ENCODE measurements around the gene ACAP3. TPM values are rescaled to one million over a fixed set of nuclear protein-coding genes. Genes with fewer than 3 reads are reported as not detected.

The ACAP3 gene
- total and polyA plus RNA-seq, 5 donors from 2014 or later, result 2.7 to 75.5 (median 4.3) TPM

DNA sequence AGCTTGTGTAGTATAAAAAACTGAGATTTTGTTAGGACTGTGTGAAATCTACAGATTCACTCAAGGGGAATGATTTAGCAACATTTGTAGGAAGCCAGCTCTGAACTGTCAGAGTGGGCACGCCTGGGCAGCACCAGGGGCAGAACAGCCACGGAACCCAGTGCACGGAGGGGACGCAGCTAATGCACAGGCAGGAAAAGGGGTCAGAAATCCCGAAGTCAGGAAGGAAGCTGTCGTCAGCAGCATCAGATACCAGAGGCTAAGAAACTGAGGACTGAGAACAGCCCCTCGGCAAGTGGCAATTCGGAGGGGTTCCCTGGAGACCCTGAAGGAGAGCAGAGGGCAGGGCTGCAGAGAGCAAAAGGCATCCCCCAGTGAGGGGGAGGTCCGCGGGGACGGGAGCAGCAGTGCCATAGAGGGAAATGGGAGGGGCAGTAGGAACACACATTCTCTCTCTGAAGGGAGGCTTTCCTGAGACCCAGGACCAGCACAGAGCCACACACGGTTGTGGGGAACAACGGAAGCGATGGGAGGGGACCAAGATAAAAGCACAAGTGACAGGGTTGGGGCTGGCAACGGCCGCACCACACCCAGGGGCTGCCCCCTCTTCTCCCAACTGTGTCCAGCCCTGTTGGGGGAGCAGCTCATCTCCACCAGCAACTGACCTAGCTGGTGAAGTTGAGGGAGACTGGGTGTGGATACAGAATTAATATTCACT lies 46.7 kb downstream of the ACAP3 start:
- Histone ChIP-seq H3K27me3 (ENCODE audit: control insufficient read depth, insufficient read depth, low read length) (no peaks in the 10 kb centered on the region), H3K4me1 (ENCODE audit: control insufficient read depth, insufficient read depth, low read length, poor library complexity, severe bottlenecking) (no peaks in the 10 kb centered on the region), H3K9me3 (ENCODE audit: control insufficient read depth in 2 of 2, low read length in 2 of 2) (no peaks in the 10 kb centered on the region), H3K27ac (ENCODE audit: insufficient read depth, low read length, poor library complexity, severe bottlenecking) (peak overlapping the region; percentile 1), H3K4me3 (ENCODE audit: low read depth, low read length) (no peak overlapping the region), H3K36me3 (ENCODE audit: control insufficient read depth, insufficient read depth, low read length) (peaks cover 55% of the 10 kb centered on the region)
- Mint-ChIP-seq H3K4me3 (peak overlapping the region in 2 of 4 donors; percentile 56 to 58), H3K4me1 (peaks cover 0 to 15% (median 4%) of the 10 kb centered on the region in 4 donors), H3K9me3 (no peaks in the 10 kb centered on the region), H3K36me3 (peaks cover 9% of the 10 kb centered on the region), H3K27me3 (no peaks in the 10 kb centered on the region), H3K27ac (peak overlapping the region in 2 of 3 donors; percentile 69 to 92)
- DNase-seq (peak in 1 of 3 donors; percentile 24), ATAC-seq (ENCODE audit: low read depth in 2 of 2) (no peak)

- Histone ChIP-seq H3K4me3 (ENCODE audit: low read depth, low read length) (no peak overlapping the region), H3K27me3 (ENCODE audit: control insufficient read depth, insufficient read depth, low read length) (no peaks in the 10 kb centered on the region), H3K4me1 (ENCODE audit: control insufficient read depth, insufficient read depth, low read length, poor library complexity, severe bottlenecking) (no peaks in the 10 kb centered on the region), H3K27ac (ENCODE audit: insufficient read depth, low read length, poor library complexity, severe bottlenecking) (no peak overlapping the region), H3K36me3 (ENCODE audit: control insufficient read depth, insufficient read depth, low read length) (peaks cover 56% of the 10 kb centered on the region), H3K9me3 (ENCODE audit: control insufficient read depth in 2 of 2, low read length in 2 of 2) (no peaks in the 10 kb centered on the region)
- ATAC-seq (ENCODE audit: low read depth in 2 of 2) (peak in 1 of 2 donors; percentile 6), DNase-seq (no peak)
- Mint-ChIP-seq H3K9me3 (no peaks in the 10 kb centered on the region), H3K4me1 (peaks cover 0 to 12% (median 4%) of the 10 kb centered on the region in 4 donors), H3K27me3 (no peaks in the 10 kb centered on the region), H3K36me3 (peaks cover 10% of the 10 kb centered on the region), H3K27ac (no peak overlapping the region), H3K4me3 (no peak overlapping the region)
Measured at GRCh38 chr1:1259951-1260600, 47.7 kb downstream of the ACAP3 start.

GRCh38 chr1:1259540-1259939 lies 48.2 kb downstream of the ACAP3 start:
- Mint-ChIP-seq H3K4me3 (no peak overlapping the region), H3K27me3 (no peaks in the 10 kb centered on the region), H3K4me1 (peaks cover 0 to 12% (median 4%) of the 10 kb centered on the region in 4 donors), H3K27ac (no peak overlapping the region), H3K9me3 (no peaks in the 10 kb centered on the region), H3K36me3 (peaks cover 10% of the 10 kb centered on the region)
- no peak overlapping the region for H3K27ac ChIP-seq (ENCODE audit: insufficient read depth, low read length, poor library complexity, severe bottlenecking)
- no peaks in the 10 kb centered on the region for H3K9me3 ChIP-seq (ENCODE audit: control insufficient read depth in 2 of 2, low read length in 2 of 2)
- peaks cover 61% of the 10 kb centered on the region for H3K36me3 ChIP-seq (ENCODE audit: control insufficient read depth, insufficient read depth, low read length)
- ATAC-seq (ENCODE audit: low read depth in 2 of 2), result no peak
- no peak overlapping the region for H3K4me3 ChIP-seq (ENCODE audit: low read depth, low read length)
- no peak for DNase-seq
- no peaks in the 10 kb centered on the region for H3K27me3 ChIP-seq (ENCODE audit: control insufficient read depth, insufficient read depth, low read length)
- no peaks in the 10 kb centered on the region for H3K4me1 ChIP-seq (ENCODE audit: control insufficient read depth, insufficient read depth, low read length, poor library complexity, severe bottlenecking)

- no peaks in the 10 kb centered on the region for H3K9me3 Mint-ChIP-seq
- DNase-seq, result no peak
- Histone ChIP-seq H3K27me3 (ENCODE audit: control insufficient read depth, insufficient read depth, low read length) (no peaks in the 10 kb centered on the region), H3K9me3 (ENCODE audit: control insufficient read depth in 2 of 2, low read length in 2 of 2) (no peaks in the 10 kb centered on the region), H3K4me3 (ENCODE audit: low read depth, low read length) (no peak overlapping the region), H3K36me3 (ENCODE audit: control insufficient read depth, insufficient read depth, low read length) (peaks cover 61% of the 10 kb centered on the region), H3K4me1 (ENCODE audit: control insufficient read depth, insufficient read depth, low read length, poor library complexity, severe bottlenecking) (no peaks in the 10 kb centered on the region), H3K27ac (ENCODE audit: insufficient read depth, low read length, poor library complexity, severe bottlenecking) (no peak overlapping the region)
- no peak for ATAC-seq (ENCODE audit: low read depth in 2 of 2)
- peaks cover 10% of the 10 kb centered on the region for H3K36me3 Mint-ChIP-seq
- no peaks in the 10 kb centered on the region for H3K27me3 Mint-ChIP-seq
- no peak overlapping the region for H3K27ac Mint-ChIP-seq
- no peak overlapping the region for H3K4me3 Mint-ChIP-seq
- H3K4me1 Mint-ChIP-seq, result peaks cover 0 to 12% (median 4%) of the 10 kb centered on the region in 4 donors
Measured at GRCh38 chr1:1259119-1259488, 48.6 kb downstream of the ACAP3 start.

- Mint-ChIP-seq H3K4me1 (peaks cover 0 to 18% (median 4%) of the 10 kb centered on the region in 4 donors), H3K4me3 (no peak overlapping the region), H3K9me3 (no peaks in the 10 kb centered on the region), H3K36me3 (peaks cover 15% of the 10 kb centered on the region), H3K27me3 (no peaks in the 10 kb centered on the region), H3K27ac (no peak overlapping the region)
- DNase-seq (no peak), ATAC-seq (ENCODE audit: low read depth in 2 of 2) (no peak)
- H3K27me3 ChIP-seq (ENCODE audit: control insufficient read depth, insufficient read depth, low read length), result no peaks in the 10 kb centered on the region
- H3K4me1 ChIP-seq (ENCODE audit: control insufficient read depth, insufficient read depth, low read length, poor library complexity, severe bottlenecking), result no peaks in the 10 kb centered on the region
- H3K36me3 ChIP-seq (ENCODE audit: control insufficient read depth, insufficient read depth, low read length), result peaks cover 43% of the 10 kb centered on the region
- H3K27ac ChIP-seq (ENCODE audit: insufficient read depth, low read length, poor library complexity, severe bottlenecking), result no peak overlapping the region
- H3K4me3 ChIP-seq (ENCODE audit: low read depth, low read length), result no peak overlapping the region
- no peaks in the 10 kb centered on the region for H3K9me3 ChIP-seq (ENCODE audit: control insufficient read depth in 2 of 2, low read length in 2 of 2)
Measured at GRCh38 chr1:1256956-1257871, 50.5 kb downstream of the ACAP3 start.

DNA sequence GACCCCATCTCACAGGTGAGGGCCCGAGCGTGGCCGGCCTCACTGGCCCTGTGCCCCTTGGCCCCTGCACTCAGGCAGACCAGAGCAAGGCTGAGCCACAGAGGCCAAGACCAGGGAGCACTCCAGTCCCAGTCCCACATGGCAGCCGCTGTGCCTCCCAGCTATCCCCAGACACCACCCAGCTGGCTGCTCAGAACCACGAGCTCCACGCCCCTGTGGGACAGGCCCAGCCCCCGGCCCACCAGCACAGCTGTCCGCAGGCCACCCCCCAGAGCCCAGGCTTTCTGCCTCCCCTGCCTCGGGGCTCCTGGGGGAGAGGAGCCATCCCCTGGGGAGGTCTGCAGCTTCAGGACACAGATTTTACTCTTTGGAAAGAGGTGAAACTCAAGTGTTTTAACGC lies 52.1 kb downstream of the ACAP3 start:
- no peak for ATAC-seq (ENCODE audit: low read depth in 2 of 2)
- no peak overlapping the region for H3K4me3 ChIP-seq (ENCODE audit: low read depth, low read length)
- no peak overlapping the region for H3K27ac Mint-ChIP-seq
- no peaks in the 10 kb centered on the region for H3K27me3 ChIP-seq (ENCODE audit: control insufficient read depth, insufficient read depth, low read length)
- DNase-seq, result no peak
- H3K9me3 Mint-ChIP-seq, result no peaks in the 10 kb centered on the region
- peaks cover 34% of the 10 kb centered on the region for H3K36me3 ChIP-seq (ENCODE audit: control insufficient read depth, insufficient read depth, low read length)
- H3K9me3 ChIP-seq (ENCODE audit: control insufficient read depth in 2 of 2, low read length in 2 of 2), result no peaks in the 10 kb centered on the region
- no peak overlapping the region for H3K27ac ChIP-seq (ENCODE audit: insufficient read depth, low read length, poor library complexity, severe bottlenecking)
- peaks cover 9% of the 10 kb centered on the region for H3K4me1 ChIP-seq (ENCODE audit: control insufficient read depth, insufficient read depth, low read length, poor library complexity, severe bottlenecking)
- H3K27me3 Mint-ChIP-seq, result no peaks in the 10 kb centered on the region
- peaks cover 10% of the 10 kb centered on the region for H3K36me3 Mint-ChIP-seq
- H3K4me1 Mint-ChIP-seq, result peaks cover 0 to 20% (median 8%) of the 10 kb centered on the region in 4 donors
- H3K4me3 Mint-ChIP-seq, result no peak overlapping the region

GRCh38 chr1:1255078-1255477 lies 52.7 kb downstream of the ACAP3 start:
- H3K27ac Mint-ChIP-seq, result no peak overlapping the region
- peaks cover 29% of the 10 kb centered on the region for H3K36me3 ChIP-seq (ENCODE audit: control insufficient read depth, insufficient read depth, low read length)
- peaks cover 0 to 21% (median 9%) of the 10 kb centered on the region in 4 donors for H3K4me1 Mint-ChIP-seq

More at GRCh38 chr1:1255078-1255477, 52.7 kb downstream of the ACAP3 start:
- Mint-ChIP-seq H3K36me3 (peaks cover 10% of the 10 kb centered on the region), H3K4me3 (no peak overlapping the region), H3K27me3 (no peaks in the 10 kb centered on the region), H3K9me3 (no peaks in the 10 kb centered on the region)
- Histone ChIP-seq H3K27ac (ENCODE audit: insufficient read depth, low read length, poor library complexity, severe bottlenecking) (no peak overlapping the region), H3K9me3 (ENCODE audit: control insufficient read depth in 2 of 2, low read length in 2 of 2) (no peaks in the 10 kb centered on the region), H3K4me1 (ENCODE audit: control insufficient read depth, insufficient read depth, low read length, poor library complexity, severe bottlenecking) (peaks cover 14% of the 10 kb centered on the region), H3K4me3 (ENCODE audit: low read depth, low read length) (no peak overlapping the region), H3K27me3 (ENCODE audit: control insufficient read depth, insufficient read depth, low read length) (no peaks in the 10 kb centered on the region)
- DNase-seq (no peak), ATAC-seq (ENCODE audit: low read depth in 2 of 2) (no peak)
